Natural killer cell (primary cell): Measurements from ENCODE around the gene HPDL. TPM values are rescaled to one million over a fixed set of nuclear protein-coding genes. Genes with fewer than 3 reads are reported as not detected.

Experiments used
- ATAC-seq, 3 donors: fragments of 150-1000 bp in 2 of 3; fragments of 200-7000 bp in 1 of 3; cut with Tn5 transposase; 1 replicate in 1 of 3; 2 replicates in 2 of 3; pipeline ENCODE4 v1.10.0; 2021; ENCODE audit warnings: mild to moderate bottlenecking in 2 of 3, moderate library complexity in 2 of 3
- DNase-seq, 2 donors: peaks; one replicate each; pipeline versions ENCODE4 v3.0.0 to v3.0.0-alpha.2; 2013 to 2021; ENCODE audit warnings: mixed read lengths in 1 of 2
- H3K27ac ChIP-seq: one replicate; pipeline ENCODE4 v1.5.1; 2013; ENCODE audit warnings: mild to moderate bottlenecking, low read length
- H3K27me3 ChIP-seq: one replicate; pipeline ENCODE4 v1.6.1; 2013; ENCODE audit warnings: low read length; ENCODE audit not compliant: control insufficient read depth, insufficient read depth
- H3K36me3 ChIP-seq: one replicate; pipeline ENCODE4 v1.6.1; 2013; ENCODE audit warnings: low read length; ENCODE audit not compliant: control insufficient read depth, insufficient read depth
- H3K4me1 ChIP-seq: one replicate; pipeline ENCODE4 v1.6.1; 2013; ENCODE audit warnings: low read length; ENCODE audit not compliant: control insufficient read depth, insufficient read depth
- H3K4me3 ChIP-seq: one replicate; pipeline ENCODE4 v1.5.1; 2013; ENCODE audit warnings: low read length
- H3K9me3 ChIP-seq: one replicate; pipeline ENCODE4 v1.6.1; 2013; ENCODE audit warnings: low read length; ENCODE audit not compliant: control insufficient read depth, insufficient read depth
- H3K27ac Mint-ChIP-seq, 2 donors: one replicate each; pipeline ENCODE4 v1.8.0; 2022; ENCODE audit warnings: mild to moderate bottlenecking in 2 of 2, mixed read lengths in 2 of 2, moderate library complexity in 1 of 2
- H3K27me3 Mint-ChIP-seq, 2 donors: one replicate each; pipeline ENCODE4 v1.8.0; 2022; ENCODE audit warnings: low read depth in 2 of 2, mixed read lengths in 2 of 2
- H3K36me3 Mint-ChIP-seq: one replicate; pipeline ENCODE4 v1.8.0; 2022; ENCODE audit warnings: mixed read lengths
- H3K4me1 Mint-ChIP-seq, 2 donors: one replicate each; pipeline ENCODE4 v1.8.0; 2022; ENCODE audit warnings: mixed read lengths in 2 of 2
- H3K4me3 Mint-ChIP-seq: one replicate; pipeline ENCODE4 v1.8.0; 2022; ENCODE audit warnings: mild to moderate bottlenecking, moderate library complexity, mixed read lengths
- H3K9me3 Mint-ChIP-seq, 2 donors: one replicate each; pipeline ENCODE4 v1.8.0; 2022; ENCODE audit warnings: mixed read lengths in 2 of 2
- CTCF ChIP-seq: fragments of 200-600 bp; IDR thresholded peaks from one replicate; pipeline ENCODE4 v1.8.0; 2022; ENCODE audit warnings: antibody characterized with exemption
- WGBS: methylation state at CpG from one replicate; pipeline ENCODE4 v1.1.7; 2013; ENCODE audit warnings: missing lambda C conversion rate; ENCODE audit not compliant: insufficient coverage; 5-methylcytosine and 5-hydroxymethylcytosine counted together
- intact Hi-C: fragments of 100-400 bp; cut with micrococcal nuclease; formaldehyde crosslinking; loops from one replicate; pipeline ENCODE4 v1.14.2; 2022
- total RNA-seq, 4 donors: library from RNA; stranded (reverse); fragments of 120-200 nt in 1 of 4; gene quantifications; one replicate each; pipeline versions ENCODE4 v1.2.3 to v1.2.4, GENCODE V29; 2013 to 2022

The HPDL gene
- total RNA-seq, 3 donors from 2014 or later (not counting 1 experiment from before 2014, with no cell fraction given), result 0.38 to 0.45 TPM; not detected in 1

- peak overlapping the region; percentile 93 for H3K27ac ChIP-seq
- H3K4me1 ChIP-seq, result peaks cover 17% of the 10 kb centered on the region
- under 1% methylated on average over 68 of the region's 68 CpGs for whole genome bisulfite sequencing
- ATAC-seq (peak; percentile 84 to 95 (median 87)), DNase-seq (peak; percentile 79 to 98)
- Mint-ChIP-seq H3K27me3 (no peaks in the 10 kb centered on the region), H3K9me3 (no peaks in the 10 kb centered on the region), H3K36me3 (no peaks in the 10 kb centered on the region), H3K4me3 (peak overlapping the region; percentile 91), H3K27ac (peak overlapping the region; percentile 91 to 93), H3K4me1 (peaks cover 9 to 12% of the 10 kb centered on the region in 2 donors)
- peak overlapping the region; percentile 84 for H3K4me3 ChIP-seq
- no peaks in the 10 kb centered on the region for H3K27me3 ChIP-seq
- intact Hi-C loops, result loop anchor here (1.0 to 5.0 kb wide), 5 partner anchors 37 to 586 kb away; partner anchors contain the start of genes MUTYH, RNU5D-1, TESK2 and TOE1
- H3K36me3 ChIP-seq, result no peaks in the 10 kb centered on the region
- TF ChIP-seq CTCF, result peak; percentile 70
- H3K9me3 ChIP-seq, result no peaks in the 10 kb centered on the region
Measured at GRCh38 chr1:45303520-45304310, 23.0 kb upstream of the HPDL start.

- Mint-ChIP-seq H3K27ac (peak overlapping the region; percentile 91 to 93), H3K9me3 (no peaks in the 10 kb centered on the region), H3K36me3 (no peaks in the 10 kb centered on the region), H3K4me3 (peak overlapping the region; percentile 91), H3K27me3 (no peaks in the 10 kb centered on the region), H3K4me1 (peaks cover 9 to 12% of the 10 kb centered on the region in 2 donors)
- DNase-seq (peak in 1 of 2 donors; percentile 26), ATAC-seq (no peak)
- Histone ChIP-seq H3K9me3 (no peaks in the 10 kb centered on the region), H3K27me3 (no peaks in the 10 kb centered on the region), H3K36me3 (no peaks in the 10 kb centered on the region), H3K27ac (peak overlapping the region; percentile 93), H3K4me1 (peaks cover 17% of the 10 kb centered on the region), H3K4me3 (peak overlapping the region; percentile 84)
- 43% methylated on average over 13 of the region's 15 CpGs for WGBS
- intact Hi-C loops, result loop anchor here (2.0 to 5.0 kb wide), 3 partner anchors 36 to 587 kb away; partner anchors contain the start of genes MUTYH, RNU5D-1 and TOE1
- no peak for TF ChIP-seq CTCF
Measured at GRCh38 chr1:45304311-45305081, 22.2 kb upstream of the HPDL start.

GRCh38 chr1:45305231-45305630 lies 21.5 kb upstream of the HPDL start:
- H3K27me3 ChIP-seq, result no peaks in the 10 kb centered on the region
- ATAC-seq (no peak), DNase-seq (no peak)
- H3K27me3 Mint-ChIP-seq, result no peaks in the 10 kb centered on the region
- intact Hi-C loops, result loop anchor here (2.0 kb wide), 1 partner anchor 36 kb away; the partner anchor contains the start of genes MUTYH and TOE1
- H3K9me3 ChIP-seq, result no peaks in the 10 kb centered on the region
- H3K27ac ChIP-seq, result no peak overlapping the region
- H3K27ac Mint-ChIP-seq, result peak overlapping the region; percentile 50 to 93
- TF ChIP-seq CTCF, result no peak
- H3K4me3 Mint-ChIP-seq, result peak overlapping the region; percentile 60
- peaks cover 9 to 12% of the 10 kb centered on the region in 2 donors for H3K4me1 Mint-ChIP-seq
- WGBS, result 96% methylated on average over 10 of the region's 10 CpGs
- peaks cover 17% of the 10 kb centered on the region for H3K4me1 ChIP-seq
- no peak overlapping the region for H3K4me3 ChIP-seq
- H3K36me3 Mint-ChIP-seq, result no peaks in the 10 kb centered on the region
- H3K36me3 ChIP-seq, result no peaks in the 10 kb centered on the region
- no peaks in the 10 kb centered on the region for H3K9me3 Mint-ChIP-seq
